Endodermal cell (in vitro differentiated cells): ENCODE results near the gene HIPK1. TPM values are rescaled to one million over a fixed set of nuclear protein-coding genes. Genes with fewer than 3 reads are reported as not detected.

ENCODE experiments used
- DNase-seq: peaks from one replicate; pipeline ENCODE4 v3.0.0-alpha.2; 2017
- H3K27ac ChIP-seq: 2 replicates; pipeline ENCODE4 v1.5.1; 2013; ENCODE audit warnings: mild to moderate bottlenecking, low read depth, low read length, moderate library complexity
- H3K27me3 ChIP-seq: 2 replicates; pipeline ENCODE4 v1.6.1; 2013; ENCODE audit warnings: mild to moderate bottlenecking, low read length, moderate library complexity; ENCODE audit not compliant: insufficient read depth, control insufficient read depth, poor library complexity, severe bottlenecking
- H3K36me3 ChIP-seq: 2 replicates; pipeline ENCODE4 v1.7.0; 2013; ENCODE audit warnings: mild to moderate bottlenecking, low read length, moderate library complexity; ENCODE audit not compliant: control insufficient read depth, insufficient read depth
- H3K4me1 ChIP-seq: one replicate; pipeline ENCODE4 v1.7.0; 2013; ENCODE audit warnings: low read length; ENCODE audit not compliant: control insufficient read depth, insufficient read depth
- H3K4me3 ChIP-seq: 2 replicates; pipeline ENCODE4 v1.5.1; 2013; ENCODE audit warnings: mild to moderate bottlenecking, low read length, moderate library complexity
- H3K9ac ChIP-seq: 2 replicates; pipeline ENCODE4 v1.6.1; 2013; ENCODE audit warnings: mild to moderate bottlenecking, low read length, moderate library complexity; ENCODE audit not compliant: poor library complexity, severe bottlenecking; ENCODE audit errors: extremely low read depth
- H3K9me3 ChIP-seq: 2 replicates; pipeline ENCODE4 v1.6.1; 2013; ENCODE audit warnings: mild to moderate bottlenecking, low read length, moderate library complexity; ENCODE audit not compliant: control insufficient read depth
- H3K27ac Mint-ChIP-seq: 2 replicates; pipeline ENCODE4 v1.8.0; 2020; ENCODE audit warnings: mixed read lengths
- H3K27me3 Mint-ChIP-seq: 2 replicates; pipeline ENCODE4 v1.8.0; 2021; ENCODE audit warnings: mild to moderate bottlenecking, mixed read lengths; ENCODE audit not compliant: insufficient read depth
- H3K36me3 Mint-ChIP-seq: 2 replicates; pipeline ENCODE4 v1.8.0; 2020; ENCODE audit warnings: low read depth, mixed read lengths
- H3K4me1 Mint-ChIP-seq: 2 replicates; pipeline ENCODE4 v1.8.0; 2020; ENCODE audit warnings: mixed read lengths
- H3K4me3 Mint-ChIP-seq: 2 replicates; pipeline ENCODE4 v1.8.0; 2020; ENCODE audit warnings: mild to moderate bottlenecking, moderate library complexity, mixed read lengths
- H3K9me3 Mint-ChIP-seq: 2 replicates; pipeline ENCODE4 v1.8.0; 2020; ENCODE audit warnings: mild to moderate bottlenecking, mixed read lengths
- WGBS, 2 experiments: methylation state at CpG; one replicate each; pipeline versions ENCODE4 v1.1.5 to v1.1.7; 2013; ENCODE audit warnings: missing lambda C conversion rate in 2 of 2, mixed read lengths in 1 of 2; ENCODE audit not compliant: insufficient coverage in 1 of 2, insufficient read length in 1 of 2; 5-methylcytosine and 5-hydroxymethylcytosine counted together
- total RNA-seq, 2 donors: library from RNA; stranded (reverse); fragmentation: NEBNext Ultra II Directional in 1 of 2; extraction: Animal tissue kit (Norgen Biotek cat#: 25700) in 1 of 2; gene quantifications; 2 replicates in 1 of 2; 3 replicates in 1 of 2; pipeline ENCODE4 v1.2.1, GENCODE V29; 2021
- TF ChIP-seq, protein P1 (sequence below): fragments of 200-600 bp; sonication (generic); conservative IDR thresholded peaks from 2 replicates; pipeline ENCODE4 v1.5.0; 2021; ENCODE audit warnings: antibody characterized with exemption, mild to moderate bottlenecking

Gene HIPK1
- total RNA-seq, 2 donors from 2014 or later: 71.4 to 79.2 TPM

GRCh38 chr1:113891631-113892220 is 37.4 kb upstream of the HIPK1 start:
- H3K4me1 ChIP-seq: no peaks in the 10 kb centered on the region
- Mint-ChIP-seq H3K36me3 (peaks cover 7% of the 10 kb centered on the region), H3K9me3 (no peaks in the 10 kb centered on the region), H3K27ac (no peak overlapping the region), H3K27me3 (no peaks in the 10 kb centered on the region), H3K4me1 (peaks cover 4% of the 10 kb centered on the region), H3K4me3 (no peak overlapping the region)
- no peak overlapping the region for H3K4me3 ChIP-seq
- no peak for DNase-seq
- H3K36me3 ChIP-seq: no peaks in the 10 kb centered on the region
- no peak overlapping the region for H3K9ac ChIP-seq
- H3K27me3 ChIP-seq: no peaks in the 10 kb centered on the region
- no peak overlapping the region for H3K27ac ChIP-seq
- WGBS, 2 experiments: 86 to 88% methylated on average over 7 to 11 of the region's 11 CpGs
- TF ChIP-seq, protein P1, sequence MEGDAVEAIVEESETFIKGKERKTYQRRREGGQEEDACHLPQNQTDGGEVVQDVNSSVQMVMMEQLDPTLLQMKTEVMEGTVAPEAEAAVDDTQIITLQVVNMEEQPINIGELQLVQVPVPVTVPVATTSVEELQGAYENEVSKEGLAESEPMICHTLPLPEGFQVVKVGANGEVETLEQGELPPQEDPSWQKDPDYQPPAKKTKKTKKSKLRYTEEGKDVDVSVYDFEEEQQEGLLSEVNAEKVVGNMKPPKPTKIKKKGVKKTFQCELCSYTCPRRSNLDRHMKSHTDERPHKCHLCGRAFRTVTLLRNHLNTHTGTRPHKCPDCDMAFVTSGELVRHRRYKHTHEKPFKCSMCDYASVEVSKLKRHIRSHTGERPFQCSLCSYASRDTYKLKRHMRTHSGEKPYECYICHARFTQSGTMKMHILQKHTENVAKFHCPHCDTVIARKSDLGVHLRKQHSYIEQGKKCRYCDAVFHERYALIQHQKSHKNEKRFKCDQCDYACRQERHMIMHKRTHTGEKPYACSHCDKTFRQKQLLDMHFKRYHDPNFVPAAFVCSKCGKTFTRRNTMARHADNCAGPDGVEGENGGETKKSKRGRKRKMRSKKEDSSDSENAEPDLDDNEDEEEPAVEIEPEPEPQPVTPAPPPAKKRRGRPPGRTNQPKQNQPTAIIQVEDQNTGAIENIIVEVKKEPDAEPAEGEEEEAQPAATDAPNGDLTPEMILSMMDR: no peak
- no peaks in the 10 kb centered on the region for H3K9me3 ChIP-seq

GRCh38 chr1:113893267-113893666 is 35.9 kb upstream of the HIPK1 start:
- H3K4me3 ChIP-seq: no peak overlapping the region
- no peak overlapping the region for H3K27ac Mint-ChIP-seq
- no peaks in the 10 kb centered on the region for H3K9me3 ChIP-seq
- 93 to 94% methylated on average over 2 to 3 of the region's 3 CpGs for WGBS, 2 experiments
- TF ChIP-seq, protein P1: no peak
- no peaks in the 10 kb centered on the region for H3K9me3 Mint-ChIP-seq
- no peaks in the 10 kb centered on the region for H3K4me1 ChIP-seq
- peaks cover 16% of the 10 kb centered on the region for H3K36me3 Mint-ChIP-seq
- no peak overlapping the region for H3K9ac ChIP-seq
- peaks cover 10% of the 10 kb centered on the region for H3K36me3 ChIP-seq
- H3K27me3 Mint-ChIP-seq: no peaks in the 10 kb centered on the region
- H3K27me3 ChIP-seq: no peaks in the 10 kb centered on the region
- no peaks in the 10 kb centered on the region for H3K4me1 Mint-ChIP-seq
- no peak for DNase-seq
- H3K27ac ChIP-seq: no peak overlapping the region
- no peak overlapping the region for H3K4me3 Mint-ChIP-seq

DNA sequence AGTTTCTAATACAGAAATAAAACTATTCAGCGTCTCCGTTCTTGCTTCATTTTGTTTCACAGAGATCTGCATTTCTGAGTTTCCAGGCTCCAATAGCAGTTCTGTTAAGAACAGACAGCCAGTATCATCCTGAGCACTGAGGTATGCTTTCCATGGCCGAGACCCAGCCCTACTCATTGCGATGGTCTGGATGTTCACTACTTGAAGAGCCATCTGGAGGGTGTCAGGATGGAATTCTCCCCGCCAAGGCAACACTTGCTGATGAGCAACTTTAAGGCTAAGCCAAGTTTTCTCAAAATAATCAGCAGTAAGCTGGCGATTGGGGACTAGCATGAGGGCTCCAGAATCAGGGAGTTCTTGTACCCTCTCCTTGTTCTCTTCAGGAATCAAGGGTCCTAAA is 34.0 kb upstream of the HIPK1 start:
- Histone ChIP-seq H3K4me1 (no peaks in the 10 kb centered on the region), H3K27ac (no peak overlapping the region), H3K4me3 (no peak overlapping the region), H3K36me3 (peaks cover 25% of the 10 kb centered on the region), H3K9ac (no peak overlapping the region), H3K9me3 (no peaks in the 10 kb centered on the region), H3K27me3 (no peaks in the 10 kb centered on the region)
- Mint-ChIP-seq H3K36me3 (peaks cover 27% of the 10 kb centered on the region), H3K27me3 (no peaks in the 10 kb centered on the region), H3K9me3 (no peaks in the 10 kb centered on the region), H3K4me1 (no peaks in the 10 kb centered on the region), H3K27ac (no peak overlapping the region), H3K4me3 (no peak overlapping the region)
- DNase-seq: no peak
- TF ChIP-seq, protein P1: no peak
- WGBS, 2 experiments: 95 to 100% methylated on average over 6 of the region's 6 CpGs
